ENCODE data around the gene ZNF846.

DNA sequence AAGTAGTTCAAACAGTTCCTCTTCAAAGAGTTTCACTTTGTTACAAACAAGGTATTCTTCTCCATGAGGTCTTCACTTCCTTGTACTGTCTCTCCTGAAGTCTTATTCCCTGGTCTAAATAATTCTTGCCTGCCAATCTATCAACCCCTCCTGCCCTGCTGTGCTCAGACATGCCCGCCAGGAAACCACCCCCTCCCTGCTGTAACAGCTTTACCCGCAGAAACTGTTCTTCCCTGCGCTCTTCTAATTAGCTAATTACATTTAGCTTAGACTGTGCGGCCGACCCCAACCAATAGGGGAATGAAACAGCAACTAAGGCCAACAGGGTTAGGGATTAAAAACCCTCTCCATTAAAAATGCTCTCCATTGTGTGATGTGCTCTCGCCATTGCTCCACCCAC lies 46.7 kb downstream of the ZNF846 start:
- no peak for TF ChIP-seq EZH2phosphoT487 (IDR thresholded peaks at IDR 0.05; ENCODE audit: borderline replicate concordance)
- TF ChIP-seq, protein P1, sequence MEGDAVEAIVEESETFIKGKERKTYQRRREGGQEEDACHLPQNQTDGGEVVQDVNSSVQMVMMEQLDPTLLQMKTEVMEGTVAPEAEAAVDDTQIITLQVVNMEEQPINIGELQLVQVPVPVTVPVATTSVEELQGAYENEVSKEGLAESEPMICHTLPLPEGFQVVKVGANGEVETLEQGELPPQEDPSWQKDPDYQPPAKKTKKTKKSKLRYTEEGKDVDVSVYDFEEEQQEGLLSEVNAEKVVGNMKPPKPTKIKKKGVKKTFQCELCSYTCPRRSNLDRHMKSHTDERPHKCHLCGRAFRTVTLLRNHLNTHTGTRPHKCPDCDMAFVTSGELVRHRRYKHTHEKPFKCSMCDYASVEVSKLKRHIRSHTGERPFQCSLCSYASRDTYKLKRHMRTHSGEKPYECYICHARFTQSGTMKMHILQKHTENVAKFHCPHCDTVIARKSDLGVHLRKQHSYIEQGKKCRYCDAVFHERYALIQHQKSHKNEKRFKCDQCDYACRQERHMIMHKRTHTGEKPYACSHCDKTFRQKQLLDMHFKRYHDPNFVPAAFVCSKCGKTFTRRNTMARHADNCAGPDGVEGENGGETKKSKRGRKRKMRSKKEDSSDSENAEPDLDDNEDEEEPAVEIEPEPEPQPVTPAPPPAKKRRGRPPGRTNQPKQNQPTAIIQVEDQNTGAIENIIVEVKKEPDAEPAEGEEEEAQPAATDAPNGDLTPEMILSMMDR (conservative IDR thresholded peaks at IDR 0.05; ENCODE audit: low read length), result no peak

All from Loucy (cell line).